GM12872 (cell line): ENCODE measurements around the gene RDH5.

Experiments used
- TF ChIP-seq, protein P1 (sequence below): IDR thresholded peaks from 3 replicates; pipeline ENCODE4 v1.5.1; 2011; ENCODE audit warnings: low read depth, mild to moderate bottlenecking, low read length, moderate library complexity; ENCODE audit not compliant: insufficient read depth

The RDH5 gene

DNA sequence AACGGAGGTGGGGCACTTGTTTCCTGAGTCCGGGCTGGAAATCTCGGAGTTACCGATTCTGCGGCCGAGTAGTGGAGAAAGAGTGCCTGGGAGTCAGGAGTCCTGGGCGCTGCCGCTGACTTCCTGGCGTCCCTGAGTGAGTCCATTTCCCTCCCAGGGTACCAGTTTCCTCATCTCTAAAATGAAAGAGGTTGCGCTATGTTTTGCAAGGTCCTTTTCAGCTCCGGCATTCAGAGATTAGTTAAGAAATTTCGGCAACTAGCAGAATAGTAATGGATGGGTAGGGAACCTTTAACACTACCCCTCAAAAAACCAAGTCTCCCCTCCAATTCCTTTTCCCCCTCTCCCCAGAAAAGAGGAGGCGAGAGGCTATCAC lies 3.6 kb upstream of the RDH5 start:
- TF ChIP-seq, protein P1, sequence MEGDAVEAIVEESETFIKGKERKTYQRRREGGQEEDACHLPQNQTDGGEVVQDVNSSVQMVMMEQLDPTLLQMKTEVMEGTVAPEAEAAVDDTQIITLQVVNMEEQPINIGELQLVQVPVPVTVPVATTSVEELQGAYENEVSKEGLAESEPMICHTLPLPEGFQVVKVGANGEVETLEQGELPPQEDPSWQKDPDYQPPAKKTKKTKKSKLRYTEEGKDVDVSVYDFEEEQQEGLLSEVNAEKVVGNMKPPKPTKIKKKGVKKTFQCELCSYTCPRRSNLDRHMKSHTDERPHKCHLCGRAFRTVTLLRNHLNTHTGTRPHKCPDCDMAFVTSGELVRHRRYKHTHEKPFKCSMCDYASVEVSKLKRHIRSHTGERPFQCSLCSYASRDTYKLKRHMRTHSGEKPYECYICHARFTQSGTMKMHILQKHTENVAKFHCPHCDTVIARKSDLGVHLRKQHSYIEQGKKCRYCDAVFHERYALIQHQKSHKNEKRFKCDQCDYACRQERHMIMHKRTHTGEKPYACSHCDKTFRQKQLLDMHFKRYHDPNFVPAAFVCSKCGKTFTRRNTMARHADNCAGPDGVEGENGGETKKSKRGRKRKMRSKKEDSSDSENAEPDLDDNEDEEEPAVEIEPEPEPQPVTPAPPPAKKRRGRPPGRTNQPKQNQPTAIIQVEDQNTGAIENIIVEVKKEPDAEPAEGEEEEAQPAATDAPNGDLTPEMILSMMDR = no peak

DNA sequence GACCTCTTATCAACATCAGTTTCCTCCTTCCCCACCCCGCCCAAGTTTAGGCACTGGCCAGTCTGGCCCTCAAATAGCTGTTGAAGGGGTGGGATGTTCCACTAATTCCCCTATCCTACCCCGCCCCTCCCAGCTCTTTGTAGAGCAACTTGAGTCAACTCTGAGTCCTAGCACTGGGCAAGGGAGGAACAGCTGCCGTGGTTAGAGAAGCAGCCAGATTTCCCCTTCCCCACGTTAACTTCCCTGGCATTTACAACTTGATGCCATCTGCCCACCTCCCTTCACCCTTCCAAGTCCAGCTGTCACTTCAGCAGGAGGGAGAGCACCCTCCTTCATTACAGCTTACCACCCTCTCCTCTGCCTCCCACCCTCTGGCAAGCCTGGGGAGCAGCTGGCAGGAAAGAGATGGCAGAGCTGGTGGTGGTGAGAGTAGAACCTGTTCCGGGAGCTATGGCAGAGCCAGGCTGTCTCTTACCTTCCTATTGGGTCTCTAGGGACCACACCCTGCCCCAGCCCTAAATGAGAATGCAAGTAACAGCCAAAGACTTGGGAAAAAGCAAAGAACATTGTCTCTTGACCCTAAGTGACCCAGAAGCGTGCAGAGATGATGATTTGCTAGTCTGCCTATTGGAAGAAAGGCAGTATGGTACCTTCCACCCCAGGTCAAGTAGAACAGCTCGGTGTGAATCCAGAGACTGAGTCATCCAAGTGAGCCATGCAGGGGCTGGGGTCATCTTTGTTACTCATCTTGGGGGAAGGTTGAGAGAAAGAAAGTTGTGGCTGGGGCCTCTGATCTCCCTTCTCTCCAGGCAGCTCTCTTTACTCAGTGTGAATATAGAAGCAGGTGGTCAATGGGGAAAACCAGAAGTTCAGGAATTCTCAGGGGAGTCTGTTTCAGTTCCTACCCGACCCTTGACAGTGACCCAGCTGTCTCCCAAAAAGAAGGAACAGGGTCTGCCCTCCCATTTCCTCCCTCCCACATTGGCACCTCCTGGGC lies 2.9 kb upstream of the RDH5 start:
- TF ChIP-seq, protein P1 = no peak

DNA sequence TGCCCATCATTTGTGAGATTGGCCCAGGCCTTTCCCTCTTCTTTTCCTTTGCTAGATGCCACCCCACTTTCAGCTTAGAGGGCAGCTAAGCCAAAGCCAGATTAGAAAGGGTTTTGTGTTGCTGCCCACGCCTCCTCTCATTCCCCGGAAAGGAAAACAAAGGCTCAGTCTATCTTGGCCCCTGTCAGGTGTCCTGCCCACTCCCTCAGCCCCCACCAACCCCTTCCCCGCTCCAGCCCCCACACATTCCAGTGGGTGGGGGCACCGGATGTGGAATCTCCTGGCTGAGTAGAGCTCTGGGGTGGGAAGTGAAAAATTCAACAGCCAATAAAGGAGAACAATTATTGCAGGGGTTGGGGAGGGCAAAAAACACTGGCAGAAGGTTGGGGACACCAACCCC lies 2.2 kb upstream of the RDH5 start:
- TF ChIP-seq, protein P1 = no peak

DNA sequence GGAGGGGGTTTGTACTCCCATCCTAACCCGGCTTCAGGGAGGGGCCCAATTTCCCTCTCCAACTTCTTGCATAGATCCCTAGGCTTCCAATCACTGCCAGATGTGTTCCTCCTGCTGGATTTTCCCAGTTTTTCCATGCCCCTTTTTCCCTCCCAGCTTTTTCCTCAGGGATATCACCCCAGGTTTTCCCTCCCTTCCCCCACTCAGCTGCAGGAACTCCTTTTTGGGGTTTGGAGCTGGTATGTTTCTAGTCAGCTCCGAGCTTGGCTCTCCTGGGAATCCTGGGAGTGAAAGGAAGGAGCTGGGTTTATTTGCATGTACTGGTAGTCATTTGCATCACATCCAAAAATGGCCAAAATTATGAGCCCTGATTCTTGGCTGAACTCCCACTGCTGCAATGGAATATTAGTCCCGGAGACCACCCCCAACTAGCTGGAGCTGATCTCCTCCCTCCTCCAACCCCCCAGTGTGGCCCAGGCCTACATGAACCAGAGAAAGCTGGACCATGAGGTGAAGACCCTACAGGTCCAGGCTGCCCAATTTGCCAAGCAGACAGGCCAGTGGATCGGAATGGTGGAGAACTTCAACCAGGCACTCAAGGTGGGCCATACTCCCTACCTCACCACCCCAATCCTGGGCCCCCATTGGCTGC lies 1.4 kb upstream of the RDH5 start:
- TF ChIP-seq, protein P1 = no peak

DNA sequence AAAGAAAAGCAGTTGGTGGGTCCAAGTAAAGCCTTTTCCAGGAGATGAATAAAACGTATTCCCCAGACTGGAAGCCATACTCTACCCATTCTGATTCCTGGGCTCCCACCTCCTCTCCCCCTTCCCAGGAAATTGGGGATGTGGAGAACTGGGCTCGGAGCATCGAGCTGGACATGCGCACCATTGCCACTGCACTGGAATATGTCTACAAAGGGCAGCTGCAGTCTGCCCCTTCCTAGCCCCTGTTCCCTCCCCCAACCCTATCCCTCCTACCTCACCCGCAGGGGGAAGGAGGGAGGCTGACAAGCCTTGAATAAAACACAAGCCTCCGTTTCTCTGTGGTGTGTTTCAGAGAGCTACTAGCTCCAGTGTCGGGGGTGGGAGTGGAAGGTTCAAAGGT lies 822 bp upstream of the RDH5 start:
- TF ChIP-seq, protein P1 = no peak

DNA sequence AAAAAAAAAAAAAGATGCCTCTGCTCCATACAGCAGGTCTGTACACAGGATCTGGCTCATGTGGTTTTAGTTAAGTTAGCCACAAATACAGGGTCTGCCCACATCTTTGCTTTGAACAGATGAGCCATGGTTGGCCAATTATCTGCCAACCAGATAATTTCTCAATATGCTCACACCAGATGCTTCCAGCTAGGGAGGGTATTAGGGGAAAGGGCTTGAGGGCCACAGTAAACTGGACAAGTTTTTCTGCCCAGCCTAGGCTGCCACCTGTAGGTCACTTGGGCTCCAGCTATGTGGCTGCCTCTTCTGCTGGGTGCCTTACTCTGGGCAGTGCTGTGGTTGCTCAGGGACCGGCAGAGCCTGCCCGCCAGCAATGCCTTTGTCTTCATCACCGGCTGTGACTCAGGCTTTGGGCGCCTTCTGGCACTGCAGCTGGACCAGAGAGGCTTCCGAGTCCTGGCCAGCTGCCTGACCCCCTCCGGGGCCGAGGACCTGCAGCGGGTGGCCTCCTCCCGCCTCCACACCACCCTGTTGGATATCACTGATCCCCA lies 776 bp downstream of the RDH5 start:
- TF ChIP-seq, protein P1 = peak; percentile 48

DNA sequence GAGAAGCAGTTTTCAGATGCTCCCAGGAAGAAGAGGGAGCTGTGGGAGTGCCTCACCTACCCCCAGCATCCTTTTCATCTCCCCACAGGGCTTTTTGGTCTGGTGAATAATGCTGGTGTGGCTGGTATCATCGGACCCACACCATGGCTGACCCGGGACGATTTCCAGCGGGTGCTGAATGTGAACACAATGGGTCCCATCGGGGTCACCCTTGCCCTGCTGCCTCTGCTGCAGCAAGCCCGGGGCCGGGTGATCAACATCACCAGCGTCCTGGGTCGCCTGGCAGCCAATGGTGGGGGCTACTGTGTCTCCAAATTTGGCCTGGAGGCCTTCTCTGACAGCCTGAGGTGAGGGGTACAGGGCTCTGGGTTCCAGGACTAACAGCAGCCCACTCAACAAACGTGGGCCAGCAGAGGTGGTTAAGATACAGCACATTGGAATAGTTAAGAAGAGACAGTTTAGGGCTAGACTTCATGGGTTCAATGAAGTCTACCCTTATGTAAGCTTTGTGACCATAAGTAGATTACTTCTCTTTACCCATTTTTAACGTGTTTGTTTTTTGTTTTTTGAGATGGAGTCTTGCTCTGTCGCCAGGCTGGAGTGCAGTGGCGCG lies 1.5 kb downstream of the RDH5 start:
- TF ChIP-seq, protein P1 = no peak
